DMS153 (cell line): ENCODE data around the gene ITFG1.
"Not testable (repeated sequence)": the region's sequence is repeated elsewhere in the genome, so short reads cannot be mapped to it uniquely, and the experiment has no call there.

Experiments used
- DNase-seq: peaks from one replicate; lab custom pipeline; 2025; lab: John Stamatoyannopoulos, UW

The ITFG1 gene

GRCh38 chr16:47150067-47150466 is 310.8 kb downstream of the ITFG1 start:
- no peak for DNase-seq

DNA sequence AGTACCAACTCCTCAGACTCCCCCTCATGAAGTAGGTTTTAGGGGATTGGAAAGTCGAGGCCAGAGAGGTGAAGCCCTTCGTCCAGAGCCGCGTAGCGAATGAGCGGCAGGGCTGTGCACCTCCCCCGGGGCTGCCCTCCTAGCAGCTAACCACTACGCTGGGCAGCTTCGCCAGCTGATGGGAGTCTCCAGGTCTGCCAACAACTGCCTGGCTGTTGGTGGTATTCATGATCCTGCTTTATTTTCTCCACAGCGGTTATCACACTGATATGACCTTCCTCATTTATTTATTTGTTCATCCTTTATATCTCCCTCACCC is 316.3 kb downstream of the ITFG1 start:
- no peak for DNase-seq

DNA sequence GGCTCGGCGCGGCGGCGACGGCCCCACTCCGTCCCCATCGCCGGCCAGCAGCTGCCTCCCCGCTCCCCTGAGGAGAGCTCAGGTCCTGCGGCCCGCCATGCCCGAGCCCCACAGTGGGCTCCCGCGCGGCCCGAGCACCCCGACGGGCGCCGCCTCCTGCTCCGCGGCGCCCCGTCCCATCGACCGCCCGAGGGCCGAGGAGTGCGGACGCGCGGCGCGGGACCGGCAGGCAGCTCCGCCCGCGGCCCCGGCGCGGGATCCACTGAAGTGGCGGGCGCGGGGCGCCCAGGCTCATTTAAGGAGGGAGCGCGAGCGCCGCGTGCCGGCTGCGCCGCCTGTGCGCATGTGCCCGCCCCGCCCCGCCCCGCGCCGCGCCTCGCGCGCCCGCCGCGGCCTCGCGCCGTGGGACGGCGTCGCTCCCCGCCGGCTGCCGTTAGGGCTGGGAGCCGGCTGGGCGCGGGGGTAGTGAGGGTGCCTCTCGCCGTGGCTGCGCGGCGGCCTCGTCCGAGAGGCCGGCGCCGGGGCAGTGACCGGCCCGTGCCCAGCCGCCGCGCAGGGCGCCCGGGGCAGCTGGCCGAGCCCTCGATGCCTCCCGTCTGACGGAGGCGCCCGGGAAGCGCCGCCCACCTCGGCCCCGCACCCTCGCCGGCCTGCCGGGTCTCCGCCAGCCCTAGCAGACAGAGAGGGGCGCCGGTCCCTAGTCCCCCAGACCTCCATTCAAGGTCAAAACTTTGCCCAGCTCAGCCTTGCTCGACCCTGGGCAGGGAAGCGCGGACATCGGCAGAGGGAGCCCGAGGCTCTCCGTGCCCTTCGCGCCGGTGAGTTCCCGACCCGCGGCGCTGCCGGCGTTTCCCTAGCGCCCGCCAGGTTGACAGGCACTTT is 316.9 kb downstream of the ITFG1 start, which contains the start of gene NETO2:
Gene NETO2, minus strand, starts transcription at position 269 of the 882 bp plus-strand sequence. CDS start 333 bp downstream, outside the sequence.
- no peak for DNase-seq

DNA sequence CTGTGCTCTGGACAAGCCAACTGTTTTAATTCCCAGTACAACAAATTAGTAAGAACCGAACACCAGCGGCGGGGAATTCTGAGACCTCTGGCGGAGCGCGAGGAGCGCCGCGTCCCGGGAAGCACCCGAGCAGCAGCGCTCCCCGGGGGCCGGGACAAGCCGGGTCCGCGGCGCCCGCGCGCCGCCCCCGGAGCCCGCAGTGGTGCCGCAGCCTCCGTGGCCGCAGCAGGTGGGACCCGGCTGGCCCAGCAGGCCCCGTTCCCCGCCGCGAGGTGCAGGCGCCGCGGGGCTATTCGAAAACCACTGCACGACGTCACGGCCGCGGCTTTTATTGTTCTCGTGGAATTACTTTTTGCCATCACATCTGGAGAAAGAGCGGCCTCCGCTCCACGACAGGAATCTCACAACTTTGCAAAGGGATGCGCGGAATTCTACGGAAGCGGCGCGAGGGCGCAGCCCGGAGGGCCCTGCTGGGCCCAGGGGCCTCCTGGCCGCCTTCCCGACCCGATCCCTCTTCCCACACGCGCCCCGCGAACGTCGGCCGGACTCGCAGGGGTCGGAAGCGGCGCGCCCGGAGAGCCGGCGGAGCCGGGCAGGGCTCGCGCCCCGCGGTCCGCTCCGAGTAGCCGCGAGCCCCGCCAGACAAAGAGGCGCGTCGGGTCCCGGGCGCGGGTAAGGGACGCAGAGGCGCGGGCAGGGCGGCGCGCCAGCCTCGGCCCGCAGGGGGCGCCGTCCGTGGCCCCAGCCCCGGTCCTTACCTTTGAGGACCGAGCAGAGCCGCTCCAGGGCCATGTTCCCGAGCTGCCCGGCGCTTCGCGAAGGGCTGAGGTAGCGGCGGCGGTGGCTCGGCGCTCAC is 317.8 kb downstream of the ITFG1 start:
- peak; percentile 4 for DNase-seq

DNA sequence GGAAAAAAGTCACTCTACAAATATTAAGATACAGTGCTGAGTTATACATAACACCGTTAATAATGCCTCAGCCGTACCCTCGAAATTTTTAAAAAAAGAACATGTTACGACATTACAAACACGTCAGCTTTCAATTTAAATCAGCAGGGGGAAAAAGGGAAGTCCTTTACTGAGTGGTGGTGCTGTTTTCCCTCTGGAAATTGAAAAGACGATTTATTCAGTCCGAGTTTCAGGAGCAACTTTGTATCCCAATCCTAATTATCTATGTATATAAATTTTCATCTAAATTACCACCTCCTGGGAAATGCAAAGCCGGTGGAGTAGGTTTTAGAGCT is 318.4 kb downstream of the ITFG1 start:
- no peak for DNase-seq

DNA sequence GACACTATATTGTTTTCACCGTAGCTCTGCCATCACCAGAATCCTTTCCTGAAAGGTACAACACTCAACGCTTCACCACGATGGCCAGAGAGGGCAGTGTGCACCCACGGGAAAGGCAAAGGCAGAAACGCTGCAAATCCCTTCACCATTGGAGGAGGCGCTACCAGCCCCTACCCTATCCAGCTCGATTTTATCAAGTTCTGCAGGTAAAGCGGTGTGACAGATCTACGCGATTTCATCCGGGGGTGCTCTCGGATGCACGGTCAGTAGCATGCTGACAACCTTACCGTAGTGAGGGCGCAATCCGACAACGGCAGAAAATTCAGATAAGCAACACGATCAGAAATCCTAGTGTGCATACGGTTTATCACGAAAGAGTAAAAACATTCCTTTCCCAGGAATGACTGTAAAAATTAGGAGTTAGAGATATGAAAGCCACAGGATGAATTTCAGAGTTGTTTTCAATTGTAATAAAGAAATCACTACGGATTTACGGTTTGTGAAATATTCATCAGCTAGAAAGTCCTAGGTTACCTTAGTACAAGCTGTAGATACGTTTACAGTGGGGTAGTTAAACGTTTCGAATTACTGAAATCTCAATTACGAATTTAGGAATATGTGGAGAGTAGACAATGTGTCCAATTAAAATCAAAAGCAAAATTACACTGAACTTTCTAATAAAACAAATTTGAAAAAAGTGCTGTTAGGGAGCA is 318.9 kb downstream of the ITFG1 start:
- DNase-seq = peak; percentile 72

GRCh38 chr16:47140686-47141085 is 320.2 kb downstream of the ITFG1 start:
- no peak for DNase-seq

DNA sequence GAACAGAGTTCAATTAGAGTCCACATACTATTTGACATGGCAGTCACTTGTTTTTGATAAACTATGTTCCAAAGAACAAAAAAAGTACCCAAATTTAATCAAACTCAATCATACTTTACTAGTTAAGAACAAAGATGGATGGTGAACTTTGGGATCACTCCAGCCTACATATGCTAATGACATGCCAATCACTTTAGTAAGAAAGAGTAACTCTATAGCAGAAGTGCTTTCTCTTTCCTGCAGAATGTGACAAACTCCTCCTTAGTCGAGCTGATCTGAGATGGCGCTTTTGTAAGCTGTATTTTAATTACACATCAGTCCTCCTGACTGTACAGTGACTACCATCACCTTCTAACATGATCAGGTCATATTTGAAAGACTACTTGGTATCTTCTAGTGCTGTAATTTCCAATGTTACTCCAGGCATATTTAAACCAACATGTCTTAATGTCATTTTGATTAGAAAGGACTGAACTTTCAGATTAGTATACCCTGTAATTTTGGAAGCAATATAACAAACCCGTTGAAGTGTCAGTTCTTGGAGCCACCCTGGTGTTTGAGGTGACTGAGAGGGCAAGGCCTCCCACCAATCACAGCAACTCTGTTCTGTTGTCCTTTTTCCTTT is 321.2 kb downstream of the ITFG1 start:
- DNase-seq = no peak

DNA sequence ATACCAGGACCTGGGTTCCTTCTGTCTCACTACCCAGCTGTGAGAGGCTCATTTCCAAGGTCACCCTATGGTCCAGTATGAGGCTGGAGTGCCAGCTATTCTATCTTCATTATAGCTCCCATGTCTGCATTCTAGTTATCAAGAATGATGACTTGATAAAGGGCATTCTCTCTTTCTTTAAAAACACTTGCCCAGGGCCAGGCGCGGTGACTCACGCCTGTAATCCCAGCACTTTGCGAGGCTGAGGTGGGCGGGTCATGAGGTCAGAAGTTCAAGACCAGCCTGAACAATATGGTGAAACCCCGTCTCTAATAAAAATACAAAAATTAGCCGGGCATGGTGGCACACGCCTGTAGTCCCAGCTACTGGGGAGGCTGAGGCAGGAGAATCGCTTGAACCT is 322.9 kb downstream of the ITFG1 start:
- not testable (repeated sequence) for DNase-seq

DNA sequence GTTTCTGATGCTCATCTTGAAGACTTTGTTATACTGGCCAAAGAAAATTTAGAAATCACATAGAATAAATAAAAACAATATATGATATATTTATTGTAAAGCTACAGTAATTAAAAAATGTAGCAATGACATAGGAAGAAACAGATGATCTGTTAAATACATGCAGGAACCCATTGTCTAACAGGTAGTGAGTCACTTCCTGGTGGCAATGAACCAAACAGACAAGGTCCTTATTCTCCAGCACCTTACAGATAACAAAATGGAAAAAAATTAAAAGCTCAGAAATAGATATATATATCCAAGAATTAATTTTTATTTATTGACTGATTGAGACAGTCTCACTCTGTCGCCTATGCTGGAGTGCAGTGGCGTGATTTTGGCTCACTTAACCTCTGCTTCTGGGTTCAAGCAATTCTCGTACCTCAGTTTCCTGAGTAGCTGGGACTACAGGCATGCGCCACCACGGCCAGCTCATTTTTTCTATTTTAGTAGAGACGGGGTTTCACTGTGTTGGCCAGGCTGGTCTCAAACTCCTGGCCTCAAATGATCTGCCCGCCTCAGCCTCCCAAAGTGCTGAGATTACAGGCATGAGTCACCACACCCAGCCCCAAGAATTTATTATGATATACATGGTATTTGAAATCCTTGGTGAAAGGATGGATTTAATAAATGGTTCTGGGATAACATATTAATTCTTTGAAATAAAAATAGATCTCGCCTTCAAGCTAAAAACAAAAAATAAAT is 324.6 kb downstream of the ITFG1 start:
- peak; percentile 6 for DNase-seq

DNA sequence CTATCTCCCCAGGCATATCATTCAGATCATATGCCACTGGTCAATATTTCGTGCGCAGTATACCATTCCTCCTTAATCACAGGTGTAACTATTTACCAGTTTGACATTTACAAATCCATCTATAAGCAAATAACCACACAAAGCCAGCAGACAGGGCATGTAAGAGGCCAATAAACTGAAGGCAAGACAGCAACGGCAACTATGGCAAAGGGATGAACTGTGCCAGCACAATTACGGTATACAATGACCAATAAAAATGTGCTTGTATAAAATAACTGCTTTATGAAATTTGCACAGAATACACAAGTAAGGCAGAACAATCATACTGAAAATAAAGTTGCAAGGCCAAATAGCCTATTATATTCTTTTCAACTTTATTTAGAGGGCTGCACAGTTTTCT is 326.3 kb downstream of the ITFG1 start:
- no peak for DNase-seq

GRCh38 chr16:47132308-47132707 is 328.6 kb downstream of the ITFG1 start:
- no peak for DNase-seq

DNA sequence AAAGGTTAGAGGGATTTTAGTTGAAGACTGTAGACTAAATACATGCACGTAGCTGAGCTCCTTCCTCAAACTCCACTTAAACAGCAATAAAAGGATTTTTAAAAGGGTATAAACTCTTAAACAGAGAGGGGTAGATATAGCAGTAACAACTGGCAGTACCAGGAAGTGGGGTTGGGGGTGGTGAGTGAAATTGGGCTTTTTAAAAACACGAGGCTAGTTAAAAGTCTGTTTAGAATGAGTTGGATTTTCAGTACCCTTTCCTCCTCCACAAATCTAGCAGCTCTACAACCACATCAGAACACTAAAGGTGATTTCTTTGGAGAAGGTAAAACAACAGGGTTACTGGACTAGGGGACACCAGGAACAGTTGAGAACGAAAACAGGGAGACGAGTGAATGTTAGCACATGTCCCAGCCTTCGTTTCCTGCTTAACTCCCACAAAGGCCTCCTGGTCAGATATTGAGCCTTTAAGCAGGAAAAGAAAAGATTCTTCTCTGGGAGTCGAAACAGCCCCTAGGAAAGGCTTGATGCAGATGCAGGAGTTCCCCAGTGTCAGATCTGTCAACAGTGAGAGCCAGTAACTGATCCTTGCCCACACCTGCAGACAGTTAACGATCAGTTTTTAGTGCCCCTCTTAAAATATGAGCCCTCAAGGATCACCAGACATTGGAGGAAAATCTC is 331.0 kb downstream of the ITFG1 start:
- no peak for DNase-seq

GRCh38 chr16:47127541-47127940 is 333.3 kb downstream of the ITFG1 start:
- DNase-seq = no peak

DNA sequence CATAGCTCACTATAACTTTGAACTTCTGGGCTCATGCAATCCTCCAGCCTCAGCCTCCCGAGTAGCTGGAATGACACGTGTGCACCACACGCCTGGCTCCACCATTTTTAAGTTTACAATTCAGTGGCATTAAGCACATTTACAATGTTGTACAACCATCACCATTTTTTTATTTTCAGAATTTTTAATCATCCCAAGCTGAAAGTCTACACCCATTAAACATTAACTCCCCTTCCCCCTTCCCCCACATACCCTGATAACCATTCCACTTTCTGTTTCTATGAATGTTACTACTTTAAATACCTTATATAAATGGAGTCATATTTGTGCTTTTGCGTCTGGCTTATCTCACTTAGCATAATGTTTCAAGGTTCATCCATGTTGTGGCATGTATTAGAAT is 335.1 kb downstream of the ITFG1 start:
- no peak for DNase-seq

DNA sequence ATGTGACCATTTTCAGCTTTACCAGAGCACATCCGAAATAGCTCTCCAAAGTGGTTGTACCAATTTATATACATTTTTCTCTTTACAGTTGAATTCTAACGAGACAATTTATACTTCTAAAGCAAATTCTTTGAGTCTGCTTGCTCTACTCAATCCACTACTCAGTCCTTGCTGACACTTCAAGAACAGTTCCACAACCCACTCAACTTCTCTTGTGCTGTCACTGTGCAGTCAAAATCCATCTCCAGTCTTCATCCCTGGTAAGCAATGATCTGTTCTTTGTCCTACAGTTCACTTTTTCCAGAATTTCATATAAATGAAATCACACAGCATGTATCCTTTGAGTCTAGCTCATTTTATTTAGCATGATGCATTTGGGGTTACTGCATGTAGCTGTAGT is 347.7 kb downstream of the ITFG1 start:
- no peak for DNase-seq

DNA sequence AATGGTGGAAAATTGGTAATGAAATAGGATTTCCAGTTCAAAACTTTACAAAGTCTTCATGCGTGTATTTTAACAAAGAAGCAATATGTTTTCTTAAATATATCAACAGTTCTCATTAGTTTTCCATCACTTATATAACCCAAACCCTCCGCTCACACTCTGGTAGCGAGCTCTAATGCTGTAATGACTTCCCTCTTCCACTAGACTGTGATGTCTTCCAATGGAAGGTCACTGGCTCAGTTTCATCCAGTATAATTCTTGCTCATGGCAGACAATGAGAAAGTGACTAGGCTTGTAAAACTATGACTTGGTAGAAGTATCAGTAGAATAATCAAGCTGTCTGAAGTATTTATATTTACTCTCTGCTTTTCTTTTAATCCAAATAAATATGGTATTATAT is 349.9 kb downstream of the ITFG1 start:
- no peak for DNase-seq

GRCh38 chr16:47109361-47109760 is 351.5 kb downstream of the ITFG1 start:
- no peak for DNase-seq
